ENCODE measurements around the gene MAPKBP1. TPM values are rescaled to one million over a fixed set of nuclear protein-coding genes. Genes with fewer than 3 reads are reported as not detected.

The MAPKBP1 gene
- polyA plus RNA-seq, 2 donors, result 11.9 to 57.3 TPM

- H3K4me3 ChIP-seq (ENCODE audit: low read depth in 1 of 2, low read length in 2 of 2), result no peak overlapping the region
- peaks cover 0 to 8% of the 10 kb centered on the region in 2 donors for H3K4me1 ChIP-seq (ENCODE audit: control insufficient read depth in 2 of 2, insufficient read depth in 2 of 2, low read length in 1 of 2)
- no peak overlapping the region for H3K27ac ChIP-seq (ENCODE audit: low read depth in 2 of 2, low read length in 1 of 2)
- no peaks in the 10 kb centered on the region for H3K9me3 ChIP-seq (ENCODE audit: control insufficient read depth in 2 of 2, insufficient read depth in 1 of 2, low read depth in 1 of 2, low read length in 1 of 2)
- 91 to 93% methylated on average over 12 of the region's 12 CpGs for WGBS, 2 donors
- no peaks in the 10 kb centered on the region for H3K27me3 ChIP-seq (ENCODE audit: control insufficient read depth in 1 of 2, insufficient read depth in 2 of 2, low read length in 2 of 2)
- peaks cover 0 to 3% of the 10 kb centered on the region in 2 donors for H3K36me3 ChIP-seq (ENCODE audit: control insufficient read depth in 2 of 2, insufficient read depth in 2 of 2, low read length in 1 of 2)
Measured at GRCh38 chr15:41856716-41857115, 82.4 kb downstream of the MAPKBP1 start.

DNA sequence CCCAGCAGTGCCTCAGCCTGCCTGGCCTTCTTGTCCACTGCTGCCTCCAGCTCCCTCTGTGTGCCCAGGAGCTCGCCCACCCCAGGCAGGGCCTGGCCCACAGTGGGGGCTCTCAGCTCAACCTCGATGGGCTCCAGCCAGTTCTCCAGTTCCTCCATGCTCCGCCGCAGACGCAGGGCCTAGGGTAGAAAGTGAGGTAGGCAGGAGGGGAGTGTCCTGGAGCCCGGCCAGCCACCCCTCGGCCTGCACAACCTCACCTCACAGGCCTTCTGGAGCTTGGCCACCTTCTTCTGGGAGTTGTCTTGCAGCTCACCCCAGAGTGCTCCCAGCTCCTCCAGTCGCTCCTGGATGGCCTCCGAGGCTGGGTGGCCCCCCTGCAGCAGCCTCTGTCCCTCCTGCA, 83.0 kb downstream of the MAPKBP1 start:
- 82 to 85% methylated on average over 9 of the region's 9 CpGs for WGBS, 2 donors
- H3K4me3 ChIP-seq (ENCODE audit: low read depth in 1 of 2, low read length in 2 of 2), result no peak overlapping the region
- peaks cover 0 to 5% of the 10 kb centered on the region in 2 donors for H3K36me3 ChIP-seq (ENCODE audit: control insufficient read depth in 2 of 2, insufficient read depth in 2 of 2, low read length in 1 of 2)
- H3K27me3 ChIP-seq (ENCODE audit: control insufficient read depth in 1 of 2, insufficient read depth in 2 of 2, low read length in 2 of 2), result no peaks in the 10 kb centered on the region
- peaks cover 0 to 8% of the 10 kb centered on the region in 2 donors for H3K4me1 ChIP-seq (ENCODE audit: control insufficient read depth in 2 of 2, insufficient read depth in 2 of 2, low read length in 1 of 2)
- H3K27ac ChIP-seq (ENCODE audit: low read depth in 2 of 2, low read length in 1 of 2), result no peak overlapping the region
- H3K9me3 ChIP-seq (ENCODE audit: control insufficient read depth in 2 of 2, insufficient read depth in 1 of 2, low read depth in 1 of 2, low read length in 1 of 2), result no peaks in the 10 kb centered on the region

DNA sequence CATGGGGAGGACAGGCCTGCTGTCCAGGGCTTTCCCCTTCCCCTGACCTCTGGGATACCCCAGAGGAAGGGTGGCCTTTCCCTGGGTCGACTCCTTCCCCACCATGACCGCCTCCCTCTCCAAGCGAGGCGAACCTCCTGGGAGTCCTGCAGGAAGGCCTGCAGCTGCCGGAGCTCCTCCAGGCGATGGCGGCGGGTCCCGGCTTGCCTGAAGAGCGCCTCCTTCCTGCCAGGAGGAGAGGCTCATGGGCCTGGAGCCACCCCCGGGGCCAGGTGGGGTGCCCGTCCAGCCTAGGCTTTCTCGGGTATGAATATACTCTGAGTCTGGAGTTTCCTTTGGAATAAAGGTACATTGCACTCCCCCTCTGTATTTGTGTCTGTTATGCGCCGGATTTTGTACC, 84.5 kb downstream of the MAPKBP1 start:
- Histone ChIP-seq H3K36me3 (ENCODE audit: control insufficient read depth in 2 of 2, insufficient read depth in 2 of 2, low read length in 1 of 2) (peaks cover 0 to 5% of the 10 kb centered on the region in 2 donors), H3K4me3 (ENCODE audit: low read depth in 1 of 2, low read length in 2 of 2) (no peak overlapping the region), H3K27me3 (ENCODE audit: control insufficient read depth in 1 of 2, insufficient read depth in 2 of 2, low read length in 2 of 2) (no peaks in the 10 kb centered on the region), H3K9me3 (ENCODE audit: control insufficient read depth in 2 of 2, insufficient read depth in 1 of 2, low read depth in 1 of 2, low read length in 1 of 2) (no peaks in the 10 kb centered on the region), H3K4me1 (ENCODE audit: control insufficient read depth in 2 of 2, insufficient read depth in 2 of 2, low read length in 1 of 2) (peaks cover 0 to 5% of the 10 kb centered on the region in 2 donors), H3K27ac (ENCODE audit: low read depth in 2 of 2, low read length in 1 of 2) (no peak overlapping the region)
- WGBS, 2 donors, result 73 to 83% methylated on average over 14 to 15 of the region's 15 CpGs

GRCh38 chr15:41860049-41860828, 86.0 kb downstream of the MAPKBP1 start:
- Histone ChIP-seq H3K4me3 (ENCODE audit: low read depth in 1 of 2, low read length in 2 of 2) (no peak overlapping the region), H3K27ac (ENCODE audit: low read depth in 2 of 2, low read length in 1 of 2) (no peak overlapping the region), H3K36me3 (ENCODE audit: control insufficient read depth in 2 of 2, insufficient read depth in 2 of 2, low read length in 1 of 2) (peaks cover 0 to 5% of the 10 kb centered on the region in 2 donors), H3K27me3 (ENCODE audit: control insufficient read depth in 1 of 2, insufficient read depth in 2 of 2, low read length in 2 of 2) (no peaks in the 10 kb centered on the region), H3K4me1 (ENCODE audit: control insufficient read depth in 2 of 2, insufficient read depth in 2 of 2, low read length in 1 of 2) (peaks cover 0 to 1% of the 10 kb centered on the region in 2 donors), H3K9me3 (ENCODE audit: control insufficient read depth in 2 of 2, insufficient read depth in 1 of 2, low read depth in 1 of 2, low read length in 1 of 2) (no peaks in the 10 kb centered on the region)
- WGBS, 2 donors, result 64% methylated on average over 15 of the region's 15 CpGs

- H3K27me3 ChIP-seq (ENCODE audit: control insufficient read depth in 1 of 2, insufficient read depth in 2 of 2, low read length in 2 of 2), result no peaks in the 10 kb centered on the region
- no peaks in the 10 kb centered on the region for H3K9me3 ChIP-seq (ENCODE audit: control insufficient read depth in 2 of 2, insufficient read depth in 1 of 2, low read depth in 1 of 2, low read length in 1 of 2)
- 91 to 95% methylated on average over 12 to 18 of the region's 18 CpGs for WGBS, 2 donors
- H3K27ac ChIP-seq (ENCODE audit: low read depth in 2 of 2, low read length in 1 of 2), result no peak overlapping the region
- H3K4me3 ChIP-seq (ENCODE audit: low read depth in 1 of 2, low read length in 2 of 2), result no peak overlapping the region
- peaks cover 0 to 5% of the 10 kb centered on the region in 2 donors for H3K36me3 ChIP-seq (ENCODE audit: control insufficient read depth in 2 of 2, insufficient read depth in 2 of 2, low read length in 1 of 2)
- H3K4me1 ChIP-seq (ENCODE audit: control insufficient read depth in 2 of 2, insufficient read depth in 2 of 2, low read length in 1 of 2), result no peaks in the 10 kb centered on the region
Measured at GRCh38 chr15:41861736-41862356, 87.6 kb downstream of the MAPKBP1 start.

DNA sequence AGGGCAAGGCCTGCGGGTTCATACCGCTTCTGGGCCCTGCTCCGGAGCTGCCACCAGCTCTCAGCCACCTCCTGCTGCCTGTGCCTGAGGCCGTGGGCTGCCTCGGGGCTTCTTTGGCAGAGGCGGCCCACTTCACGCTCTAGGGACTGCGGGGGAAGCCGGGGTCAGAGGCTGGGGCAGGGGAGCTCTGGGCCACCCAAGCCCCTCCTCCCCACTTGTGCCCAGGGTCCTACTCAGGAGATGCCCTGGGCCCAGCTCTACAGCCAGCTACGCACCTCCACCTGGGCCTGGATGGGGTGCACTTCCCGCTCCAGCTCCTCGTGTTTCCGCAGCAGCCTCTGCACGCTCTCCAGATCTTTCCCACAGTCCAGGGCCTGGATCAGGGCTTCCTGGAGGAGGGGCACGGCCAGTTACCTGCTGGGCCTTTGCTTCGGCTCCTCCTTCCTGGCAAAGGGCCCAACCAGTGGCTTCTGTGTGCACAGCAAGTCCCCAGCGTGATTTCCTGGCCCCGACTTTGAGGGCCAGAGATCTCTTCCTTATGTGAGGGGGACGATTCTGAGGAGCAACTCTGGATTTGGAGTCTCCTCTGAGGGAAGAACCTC, 88.3 kb downstream of the MAPKBP1 start:
- Histone ChIP-seq H3K4me1 (ENCODE audit: control insufficient read depth in 2 of 2, insufficient read depth in 2 of 2, low read length in 1 of 2) (no peaks in the 10 kb centered on the region), H3K36me3 (ENCODE audit: control insufficient read depth in 2 of 2, insufficient read depth in 2 of 2, low read length in 1 of 2) (peaks cover 0 to 5% of the 10 kb centered on the region in 2 donors), H3K4me3 (ENCODE audit: low read depth in 1 of 2, low read length in 2 of 2) (no peak overlapping the region), H3K27ac (ENCODE audit: low read depth in 2 of 2, low read length in 1 of 2) (no peak overlapping the region), H3K27me3 (ENCODE audit: control insufficient read depth in 1 of 2, insufficient read depth in 2 of 2, low read length in 2 of 2) (no peaks in the 10 kb centered on the region), H3K9me3 (ENCODE audit: control insufficient read depth in 2 of 2, insufficient read depth in 1 of 2, low read depth in 1 of 2, low read length in 1 of 2) (no peaks in the 10 kb centered on the region)
- WGBS, 2 donors, result 72 to 84% methylated on average over 17 to 19 of the region's 19 CpGs

GRCh38 chr15:41865490-41866055, 91.3 kb downstream of the MAPKBP1 start:
- WGBS, 2 donors, result 71 to 74% methylated on average over 18 of the region's 18 CpGs
- peaks cover 0 to 11% of the 10 kb centered on the region in 2 donors for H3K4me1 ChIP-seq (ENCODE audit: control insufficient read depth in 2 of 2, insufficient read depth in 2 of 2, low read length in 1 of 2)

DNA sequence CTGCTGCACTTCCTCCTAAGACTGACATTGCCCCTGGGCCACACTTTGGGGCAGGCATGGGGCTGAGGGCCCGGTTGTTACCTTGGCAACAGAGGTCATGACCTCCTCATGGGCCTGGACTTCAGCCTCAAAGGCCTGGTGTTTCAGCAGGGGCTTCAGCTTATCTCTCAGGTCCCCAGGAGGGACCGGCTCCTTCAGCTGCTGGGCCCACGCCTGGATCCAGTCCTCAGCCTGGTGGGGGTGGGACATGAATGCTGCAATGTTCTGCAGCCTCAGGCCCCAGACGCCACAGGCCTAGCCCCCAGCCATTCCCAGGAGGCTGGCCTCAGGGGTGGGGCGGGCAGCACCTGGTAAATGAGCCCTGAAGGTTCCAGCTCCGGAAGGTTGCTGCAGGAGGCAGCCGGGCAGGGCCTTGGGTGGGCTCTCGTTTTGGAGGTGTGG, 92.0 kb downstream of the MAPKBP1 start:
- Histone ChIP-seq H3K4me3 (ENCODE audit: low read depth in 1 of 2, low read length in 2 of 2) (no peak overlapping the region), H3K9me3 (ENCODE audit: control insufficient read depth in 2 of 2, insufficient read depth in 1 of 2, low read depth in 1 of 2, low read length in 1 of 2) (no peaks in the 10 kb centered on the region), H3K27me3 (ENCODE audit: control insufficient read depth in 1 of 2, insufficient read depth in 2 of 2, low read length in 2 of 2) (no peaks in the 10 kb centered on the region), H3K36me3 (ENCODE audit: control insufficient read depth in 2 of 2, insufficient read depth in 2 of 2, low read length in 1 of 2) (peaks cover 0 to 5% of the 10 kb centered on the region in 2 donors), H3K27ac (ENCODE audit: low read depth in 2 of 2, low read length in 1 of 2) (no peak overlapping the region), H3K4me1 (ENCODE audit: control insufficient read depth in 2 of 2, insufficient read depth in 2 of 2, low read length in 1 of 2) (peaks cover 0 to 14% of the 10 kb centered on the region in 2 donors)
- WGBS, 2 donors, result 66 to 85% methylated on average over 6 to 8 of the region's 8 CpGs

More at GRCh38 chr15:41865490-41866055, 91.3 kb downstream of the MAPKBP1 start:
- no peaks in the 10 kb centered on the region for H3K27me3 ChIP-seq (ENCODE audit: control insufficient read depth in 1 of 2, insufficient read depth in 2 of 2, low read length in 2 of 2)
- H3K9me3 ChIP-seq (ENCODE audit: control insufficient read depth in 2 of 2, insufficient read depth in 1 of 2, low read depth in 1 of 2, low read length in 1 of 2), result no peaks in the 10 kb centered on the region
- H3K4me3 ChIP-seq (ENCODE audit: low read depth in 1 of 2, low read length in 2 of 2), result no peak overlapping the region
- peaks cover 0 to 5% of the 10 kb centered on the region in 2 donors for H3K36me3 ChIP-seq (ENCODE audit: control insufficient read depth in 2 of 2, insufficient read depth in 2 of 2, low read length in 1 of 2)
- no peak overlapping the region for H3K27ac ChIP-seq (ENCODE audit: low read depth in 2 of 2, low read length in 1 of 2)

- peaks cover 0 to 1% of the 10 kb centered on the region in 2 donors for H3K36me3 ChIP-seq (ENCODE audit: control insufficient read depth in 2 of 2, insufficient read depth in 2 of 2, low read length in 1 of 2)
- no peaks in the 10 kb centered on the region for H3K27me3 ChIP-seq (ENCODE audit: control insufficient read depth in 1 of 2, insufficient read depth in 2 of 2, low read length in 2 of 2)
- no peak overlapping the region for H3K27ac ChIP-seq (ENCODE audit: low read depth in 2 of 2, low read length in 1 of 2)
- 89% methylated on average over 25 of the region's 25 CpGs for WGBS, 2 donors
- H3K4me1 ChIP-seq (ENCODE audit: control insufficient read depth in 2 of 2, insufficient read depth in 2 of 2, low read length in 1 of 2), result peaks cover 0 to 14% of the 10 kb centered on the region in 2 donors
- no peaks in the 10 kb centered on the region for H3K9me3 ChIP-seq (ENCODE audit: control insufficient read depth in 2 of 2, insufficient read depth in 1 of 2, low read depth in 1 of 2, low read length in 1 of 2)
- H3K4me3 ChIP-seq (ENCODE audit: low read depth in 1 of 2, low read length in 2 of 2), result no peak overlapping the region
Measured at GRCh38 chr15:41866872-41867579, 92.7 kb downstream of the MAPKBP1 start.
